Vagina (tissue), 2 donors: Measurements from ENCODE around the gene FAM234B.
"Not testable (repeated sequence)": the region's sequence is repeated elsewhere in the genome, so short reads cannot be mapped to it uniquely, and the experiment has no call there.

Experiments used
- CTCF ChIP-seq, 3 experiments: fragments of 450-650 bp in 2 of 3; fragments of 200-600 bp in 1 of 3; sonication (generic) in 1 of 3; IDR thresholded peaks; one replicate each; pipeline ENCODE4 v1.5.1; 2017 to 2019; ENCODE audit warnings: antibody characterized with exemption in 3 of 3, mild to moderate bottlenecking in 2 of 3, moderate library complexity in 2 of 3
- POLR2A ChIP-seq, 2 donors: fragments of 450-650 bp; IDR thresholded peaks; one replicate each; pipeline ENCODE4 v1.6.1; 2017; ENCODE audit warnings: antibody characterized with exemption in 2 of 2, mild to moderate bottlenecking in 2 of 2, moderate library complexity in 2 of 2
- POLR2AphosphoS5 ChIP-seq, 2 donors: sonication (generic); formaldehyde crosslinking; IDR thresholded peaks; one replicate each; pipeline ENCODE4 v1.9.0; 2017; ENCODE audit warnings: antibody characterized with exemption in 2 of 2, mild to moderate bottlenecking in 2 of 2, low read depth in 1 of 2; ENCODE audit not compliant: insufficient read depth in 1 of 2

- TF ChIP-seq POLR2AphosphoS5 (IDR thresholded peaks at IDR 0.05; ENCODE audit: insufficient read depth in 1 of 2, low read depth in 1 of 2); CTCF (IDR thresholded peaks at IDR 0.05); POLR2A (IDR thresholded peaks at IDR 0.05): not testable (repeated sequence)
Observed at GRCh38 chr12:13035335-13035734, 8.8 kb upstream of the FAM234B start.
